SK-N-SH (cell line): ENCODE measurements around the gene GTSF1L. TPM values are rescaled to one million over a fixed set of nuclear protein-coding genes. Genes with fewer than 3 reads are reported as not detected.

Source experiments
- CTCF ChIA-PET: fragments of 300-600, 350-600 bp; formaldehyde crosslinking; extraction: SDS; loops from one replicate; lab custom pipeline; 2021; lab: Yijun Ruan, JAX
- POLR2A ChIA-PET: fragments of 350-600 bp; sonication (Branson Sonifier 250); formaldehyde crosslinking; extraction: SDS; loops from one replicate; lab custom pipeline; 2020; ENCODE audit warnings: antibody characterized with exemption, inconsistent platforms; lab: Yijun Ruan, JAX
- DNase-seq: peaks from one replicate; pipeline ENCODE4 v3.0.0; 2012
- H2AFZ ChIP-seq: fragments of 200-600 bp; sonication (generic); 2 replicates; pipeline ENCODE4 v1.8.1; 2016; ENCODE audit warnings: antibody characterized with exemption, mild to moderate bottlenecking, low read depth
- H3F3A ChIP-seq: fragments of 200-600 bp; sonication (generic); replicated peaks from 2 replicates; pipeline ENCODE3; 2016; ENCODE audit warnings: antibody characterized with exemption, mild to moderate bottlenecking; ENCODE audit not compliant: insufficient read depth
- H3K27ac ChIP-seq, 2 experiments: fragments of 200-500 bp in 1 of 2; fragments of 200-600 bp in 1 of 2; sonication (Bioruptor generic) in 1 of 2; sonication (generic), shearing (Covaris generic) in 1 of 2; 2 replicates each; pipeline versions ENCODE4 v1.5.1 to v1.6.1; 2014 to 2016; ENCODE audit warnings: low read depth in 2 of 2, inconsistent platforms in 1 of 2, low read length in 1 of 2, mild to moderate bottlenecking in 1 of 2, mixed read lengths in 1 of 2
- H3K27me3 ChIP-seq: fragments of 200-600 bp; sonication (generic), shearing (Covaris generic); 2 replicates; pipeline ENCODE4 v1.6.1; 2016; ENCODE audit warnings: mixed run types; ENCODE audit not compliant: insufficient read depth
- H3K36me3 ChIP-seq, 2 experiments: fragments of 200-500 bp in 1 of 2; fragments of 200-600 bp in 1 of 2; sonication (Bioruptor generic) in 1 of 2; sonication (generic) in 1 of 2; replicated peaks in 1 of 2; 2 replicates each; pipeline versions ENCODE3 to v1.5.1; 2014 to 2016; ENCODE audit warnings: low read length in 1 of 2, mild to moderate bottlenecking in 1 of 2; ENCODE audit not compliant: insufficient read depth in 2 of 2, control insufficient read depth in 1 of 2
- H3K4me1 ChIP-seq, 2 experiments: fragments of 200-500 bp in 1 of 2; fragments of 200-600 bp in 1 of 2; sonication (Bioruptor generic) in 1 of 2; sonication (generic), shearing (Covaris generic) in 1 of 2; 2 replicates each; pipeline versions ENCODE4 v1.5.1 to v1.6.1; 2014 to 2016; ENCODE audit warnings: low read depth in 1 of 2, low read length in 1 of 2, mixed run types in 1 of 2; ENCODE audit not compliant: insufficient read depth in 2 of 2, control insufficient read depth in 1 of 2
- H3K4me2 ChIP-seq: fragments of 200-600 bp; sonication (generic), shearing (Covaris generic); 2 replicates; pipeline ENCODE4 v1.6.1; 2017; ENCODE audit warnings: mixed run types
- H3K4me3 ChIP-seq, 2 experiments: fragments of 200-500 bp in 1 of 2; fragments of 200-600 bp in 1 of 2; sonication (Bioruptor generic) in 1 of 2; sonication (generic), shearing (Covaris generic) in 1 of 2; 2 replicates each; pipeline versions ENCODE4 v1.5.1 to v1.8.1; 2014 to 2016; ENCODE audit warnings: low read depth in 2 of 2, inconsistent platforms in 1 of 2, low read length in 1 of 2, mild to moderate bottlenecking in 1 of 2, mixed read lengths in 1 of 2, moderate library complexity in 1 of 2
- H3K79me2 ChIP-seq: fragments of 200-600 bp; sonication (generic); 2 replicates; pipeline ENCODE4 v1.8.1; 2017; ENCODE audit warnings: mild to moderate bottlenecking; ENCODE audit not compliant: insufficient read depth
- H3K9ac ChIP-seq: fragments of 200-600 bp; sonication (generic); 2 replicates; pipeline ENCODE4 v1.6.1; 2017; ENCODE audit warnings: mixed run types
- H3K9me2 ChIP-seq: fragments of 200-600 bp; sonication (generic); 2 replicates; pipeline ENCODE4 v1.6.1; 2017; ENCODE audit warnings: mixed run types
- H3K9me3 ChIP-seq: fragments of 200-600 bp; sonication (generic); 2 replicates; pipeline ENCODE4 v1.6.1; 2017; ENCODE audit warnings: mixed run types, mild to moderate bottlenecking, moderate library complexity
- H4K20me1 ChIP-seq: fragments of 200-600 bp; sonication (generic); 2 replicates; pipeline ENCODE4 v1.6.1; 2017; ENCODE audit warnings: mild to moderate bottlenecking, mixed run types; ENCODE audit not compliant: insufficient read depth
- CHD2 ChIP-seq: fragments of 150-350 bp; IDR thresholded peaks from 2 replicates; pipeline ENCODE4 v1.6.1; 2018; ENCODE audit warnings: low read length; ENCODE audit not compliant: partially characterized antibody
- EP300 ChIP-seq, 2 experiments: IDR thresholded peaks; 2 replicates each; pipeline versions ENCODE4 v1.4.0 to v1.6.1; 2012; ENCODE audit warnings: borderline replicate concordance in 1 of 2, low read depth in 1 of 2, low read length in 1 of 2
- EZH2phosphoT487 ChIP-seq: fragments of 200-600 bp; sonication (generic); IDR thresholded peaks from 2 replicates; pipeline ENCODE4 v1.6.1; 2017; ENCODE audit warnings: low read depth, mixed run types, mild to moderate bottlenecking, antibody characterized with exemption, moderate library complexity, borderline replicate concordance
- FOXM1 ChIP-seq: IDR thresholded peaks from 2 replicates; pipeline ENCODE4 v1.4.0; 2012; ENCODE audit warnings: low read depth, mild to moderate bottlenecking
- GATA2 ChIP-seq: sonication (generic); formaldehyde crosslinking; IDR thresholded peaks from 2 replicates; pipeline ENCODE4 v1.5.0; 2020; ENCODE audit warnings: mild to moderate bottlenecking, missing genetic modification reagents
- IRF3 ChIP-seq: fragments of 150-350 bp; IDR thresholded peaks from 2 replicates; pipeline ENCODE4 v1.6.1; 2016; ENCODE audit warnings: mild to moderate bottlenecking, low read depth, low read length
- JUND ChIP-seq: IDR thresholded peaks from 2 replicates; pipeline ENCODE4 v1.4.0; 2012
- MAX ChIP-seq: IDR thresholded peaks from 2 replicates; pipeline ENCODE4 v1.4.0; 2012; ENCODE audit warnings: low read depth
- MEF2A ChIP-seq: IDR thresholded peaks from 2 replicates; pipeline ENCODE4 v1.4.0; 2012; ENCODE audit warnings: low read depth, borderline replicate concordance
- MXI1 ChIP-seq: IDR thresholded peaks from 2 replicates; pipeline ENCODE4 v1.6.1; 2012; ENCODE audit warnings: mild to moderate bottlenecking, low read depth, low read length, improper control_type of control experiment
- NFIC ChIP-seq: IDR thresholded peaks from 2 replicates; pipeline ENCODE4 v1.4.0; 2012; ENCODE audit warnings: borderline replicate concordance
- POLR2AphosphoS5 ChIP-seq: IDR thresholded peaks from 2 replicates; pipeline ENCODE4 v1.6.1; 2012; ENCODE audit warnings: low read depth, low read length
- RAD21 ChIP-seq: IDR thresholded peaks from 2 replicates; pipeline ENCODE4 v1.6.1; 2012; ENCODE audit warnings: mild to moderate bottlenecking, low read length
- RCOR1 ChIP-seq: fragments of 150-350 bp; IDR thresholded peaks from 2 replicates; pipeline ENCODE4 v1.6.1; 2017; ENCODE audit warnings: antibody characterized with exemption, low read length
- REST ChIP-seq: IDR thresholded peaks from 2 replicates; pipeline ENCODE4 v1.6.1; 2012; ENCODE audit warnings: mild to moderate bottlenecking, low read depth, low read length, moderate library complexity
- SIN3A ChIP-seq: IDR thresholded peaks from 2 replicates; pipeline ENCODE4 v1.6.1; 2012; ENCODE audit warnings: low read depth, mild to moderate bottlenecking, low read length, moderate library complexity, borderline replicate concordance
- SMC3 ChIP-seq: IDR thresholded peaks from 2 replicates; pipeline ENCODE4 v1.6.1; 2012; ENCODE audit warnings: low read depth, low read length, improper control_type of control experiment
- TEAD4 ChIP-seq: IDR thresholded peaks from 2 replicates; pipeline ENCODE4 v1.4.0; 2012; ENCODE audit warnings: mild to moderate bottlenecking, borderline replicate concordance; ENCODE audit not compliant: insufficient read depth
- USF1 ChIP-seq: IDR thresholded peaks from 2 replicates; pipeline ENCODE4 v1.4.0; 2012; ENCODE audit warnings: low read depth, borderline replicate concordance
- USF2 ChIP-seq: fragments of 150-350 bp; IDR thresholded peaks from 2 replicates; pipeline ENCODE4 v1.6.1; 2017; ENCODE audit warnings: antibody characterized with exemption, low read length, low read depth, borderline replicate concordance
- YY1 ChIP-seq: IDR thresholded peaks from 2 replicates; pipeline ENCODE4 v1.4.0; 2012; ENCODE audit warnings: low read depth, mild to moderate bottlenecking
- ZBTB33 ChIP-seq: IDR thresholded peaks from 2 replicates; pipeline ENCODE4 v1.4.0; 2012; ENCODE audit warnings: low read depth, borderline replicate concordance
- WGBS: methylation state at CpG from one replicate; pipeline ENCODE4 v1.1.6; 2017; ENCODE audit warnings: low lambda C conversion rate; 5-methylcytosine and 5-hydroxymethylcytosine counted together
- polyA plus RNA-seq, 3 experiments: library from polyadenylated mRNA; depleted of rRNA; stranded (reverse); fragments of >200 nt; gene quantifications; 2 replicates each; pipeline ENCODE4 v1.2.3, GENCODE V29; 2012

The GTSF1L gene
- polyA plus RNA-seq, 1 of the 3 experiments (the other 2 are of a cell fraction) = not detected

- no peak for TF ChIP-seq NFIC
- peak; percentile 43 for TF ChIP-seq JUND
- TF ChIP-seq TEAD4 = no peak
- no peak for TF ChIP-seq ZBTB33
- no peak for TF ChIP-seq POLR2AphosphoS5
- TF ChIP-seq CHD2 = no peak
- no peak for TF ChIP-seq EZH2phosphoT487
These were observed 4.7 kb upstream of the GTSF1L start (continued) for GRCh38 chr20:43731469-43731868.

GRCh38 chr20:43728686-43729255 lies 2.0 kb upstream of the GTSF1L start:
- 77% methylated on average over 4 of the region's 7 CpGs for WGBS
- H3K27me3 ChIP-seq = no peaks in the 10 kb centered on the region
- H3K9me3 ChIP-seq = no peaks in the 10 kb centered on the region
- no peaks in the 10 kb centered on the region for H3K9me2 ChIP-seq
- ChIA-PET CTCF (interaction anchor here (0.8 to 1.3 kb wide), 3 partner anchors 9 to 190 kb away, joined by 3 to 5 read pairs (median 3); no protein-coding TSS in a partner anchor), POLR2A (no interaction called here)
- no peak overlapping the region for H3K9ac ChIP-seq
- no peak overlapping the region for H2AFZ ChIP-seq
- H3K4me1 ChIP-seq = peaks cover 0 to 2% of the 10 kb centered on the region in 2 experiments; a peak in 1 of 4 replicates
- H3F3A ChIP-seq = no peaks in the 10 kb centered on the region
- H3K36me3 ChIP-seq = no peaks in the 10 kb centered on the region
- H4K20me1 ChIP-seq = no peaks in the 10 kb centered on the region
- H3K79me2 ChIP-seq = no peaks in the 10 kb centered on the region
- H3K4me2 ChIP-seq = no peak overlapping the region
- no peak overlapping the region for H3K27ac ChIP-seq
- TF ChIP-seq GATA2 (CRISPR knock-in tag) = no peak
- no peak for TF ChIP-seq RAD21
- TF ChIP-seq USF2 = no peak
- no peak for TF ChIP-seq FOXM1
- TF ChIP-seq USF1 = no peak
- TF ChIP-seq MXI1 = no peak
- no peak for TF ChIP-seq SIN3A
- TF ChIP-seq RCOR1 = no peak
- TF ChIP-seq REST = no peak
- TF ChIP-seq CHD2 = no peak
- TF ChIP-seq MEF2A = no peak
- TF ChIP-seq YY1 = no peak
- no peak for TF ChIP-seq TEAD4
- TF ChIP-seq SMC3 = no peak
- TF ChIP-seq EP300 (IDR thresholded peaks at IDR 0.05; ENCODE audit: borderline replicate concordance in 1 of 2, low read depth in 1 of 2, low read length in 1 of 2) = no peak
- TF ChIP-seq IRF3 = no peak
- TF ChIP-seq MAX = no peak
- TF ChIP-seq, all 33 proteins: peak for 0
- DNase-seq = no peak
- no peak overlapping the region for H3K4me3 ChIP-seq
